ENCODE measurements around the gene MAP1LC3C.
"Not testable (repeated sequence)": the region's sequence is repeated elsewhere in the genome, so short reads cannot be mapped to it uniquely, and the experiment has no call there.

Gene MAP1LC3C

DNA sequence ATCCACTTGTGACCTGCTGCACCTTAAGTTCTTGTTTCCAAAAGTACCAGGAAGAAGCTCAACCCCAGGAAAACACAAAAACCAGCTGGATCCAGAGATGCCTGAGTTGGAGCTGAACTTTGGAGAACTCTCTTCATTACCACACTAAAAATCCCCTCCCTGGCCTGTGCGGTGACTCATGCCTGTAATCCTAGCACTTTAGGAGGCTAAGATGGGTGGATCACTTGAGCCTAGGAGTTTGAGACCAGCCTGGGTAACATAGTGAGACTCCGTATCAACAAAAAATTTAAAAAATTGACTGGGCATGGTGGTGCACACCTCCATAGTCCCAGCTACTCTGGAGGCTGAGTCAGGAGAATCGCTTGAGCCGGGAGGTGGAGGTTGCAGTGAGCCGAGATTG lies 6.2 kb downstream of the MAP1LC3C start:
- no peak for DNase-seq (ENCODE audit: low spot score)

DNA sequence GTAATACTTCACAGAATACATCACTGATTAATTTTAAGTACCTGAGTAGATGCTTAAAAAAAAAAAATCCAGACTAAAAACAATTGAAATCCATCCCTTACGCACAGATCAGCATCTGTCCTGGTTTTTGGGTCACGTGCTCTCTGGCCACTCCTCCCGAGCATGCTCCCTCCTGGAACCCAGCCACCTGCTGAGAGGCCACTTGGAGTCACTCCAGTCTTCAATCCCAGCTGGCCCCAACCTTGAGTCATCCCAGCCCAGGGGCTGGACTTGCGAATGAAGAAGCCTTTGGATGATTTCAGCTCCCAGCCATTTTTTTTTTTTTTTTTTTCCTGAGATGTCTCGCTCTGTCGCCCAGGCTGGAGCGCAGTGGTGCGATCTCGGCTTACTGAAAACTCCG lies 8.9 kb downstream of the MAP1LC3C start:
- DNase-seq (ENCODE audit: low spot score) = peak; percentile 73

DNA sequence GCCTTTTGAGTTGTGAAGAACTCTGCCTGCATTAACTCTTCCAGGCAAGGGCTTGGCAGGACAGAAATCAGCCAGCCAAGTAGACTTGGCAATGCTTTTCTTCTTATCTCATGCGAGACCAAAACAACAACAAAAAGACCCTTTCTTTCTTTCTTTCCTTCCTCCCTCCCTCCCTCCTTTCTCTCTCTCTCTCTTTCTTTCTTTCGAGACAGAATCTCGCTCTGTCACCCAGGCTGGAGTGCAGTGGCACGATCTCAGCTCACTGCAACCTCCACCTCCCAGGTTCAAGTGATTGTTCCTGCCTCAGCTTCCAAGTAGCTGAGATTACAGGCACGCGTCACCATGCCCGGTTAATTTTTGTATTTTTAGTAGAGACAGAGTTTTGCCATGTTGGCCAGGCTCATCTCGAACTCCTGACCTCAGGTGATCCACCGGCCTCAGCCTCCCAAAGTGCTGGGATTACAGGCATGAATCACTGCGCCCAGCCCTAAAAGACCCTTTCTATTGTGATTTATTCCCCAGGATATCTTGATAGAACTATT lies 10.4 kb downstream of the MAP1LC3C start:
- not testable (repeated sequence) for DNase-seq (ENCODE audit: low spot score)

DNA sequence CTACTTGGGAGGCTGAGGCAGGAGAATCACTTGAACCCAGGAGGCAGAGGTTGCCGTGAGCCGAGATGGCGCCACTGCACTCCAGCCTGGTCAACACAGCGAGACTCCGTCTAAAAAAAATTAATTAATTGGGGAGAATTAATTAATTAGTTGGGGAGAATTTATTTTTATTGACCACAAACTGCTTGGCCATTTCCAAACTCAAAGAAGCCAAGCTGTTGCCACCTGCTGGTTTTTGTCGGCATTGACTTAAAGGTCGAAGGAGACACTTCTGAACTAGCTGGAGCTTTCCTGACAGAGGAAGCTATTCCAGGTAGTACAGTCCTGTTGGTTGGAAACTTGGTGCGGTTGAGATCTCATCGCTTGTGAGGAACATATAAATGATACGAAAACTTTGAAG lies 13.1 kb downstream of the MAP1LC3C start:
- peak; percentile 86 for DNase-seq (ENCODE audit: low spot score)

DNA sequence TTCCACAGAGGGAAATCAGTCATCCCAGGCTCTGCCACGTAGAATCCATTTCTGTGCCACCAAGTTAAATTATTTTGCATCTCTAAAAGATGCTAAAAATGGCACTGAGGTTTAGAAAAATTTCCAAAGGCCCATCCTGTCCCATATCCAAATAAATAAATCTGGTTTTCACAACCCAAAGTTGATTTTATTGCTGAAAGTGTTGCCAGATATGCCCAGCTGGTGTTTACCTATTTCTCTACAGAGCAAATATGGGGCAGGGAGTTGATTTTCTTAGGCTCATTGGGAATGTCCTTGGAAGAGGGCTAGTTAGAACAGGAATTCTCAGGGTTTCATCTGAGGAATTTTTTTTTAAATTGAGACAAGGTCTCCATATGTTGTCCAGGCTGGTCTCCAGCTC lies 19.0 kb downstream of the MAP1LC3C start:
- no peak for DNase-seq (ENCODE audit: low spot score)

DNA sequence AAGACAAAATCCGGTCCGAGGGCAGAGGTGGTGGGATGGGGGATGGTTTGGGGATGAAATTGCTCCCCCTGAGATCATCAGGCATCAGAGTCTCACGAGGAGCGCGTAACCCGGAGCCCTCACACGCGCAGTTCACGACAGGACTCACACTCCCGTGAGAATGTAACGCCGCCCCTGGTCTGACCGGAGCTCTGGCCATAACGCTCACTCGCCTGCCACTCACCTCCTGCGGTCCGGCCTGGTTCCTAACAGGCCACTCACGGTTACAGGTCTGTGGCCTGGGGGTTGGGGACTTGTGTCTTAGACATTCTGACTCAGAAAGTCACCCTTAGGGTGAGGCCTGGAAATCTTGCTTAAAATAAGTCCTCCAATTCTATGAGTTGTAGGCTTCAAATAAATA lies 19.8 kb downstream of the MAP1LC3C start:
- no peak for DNase-seq (ENCODE audit: low spot score)

DNA sequence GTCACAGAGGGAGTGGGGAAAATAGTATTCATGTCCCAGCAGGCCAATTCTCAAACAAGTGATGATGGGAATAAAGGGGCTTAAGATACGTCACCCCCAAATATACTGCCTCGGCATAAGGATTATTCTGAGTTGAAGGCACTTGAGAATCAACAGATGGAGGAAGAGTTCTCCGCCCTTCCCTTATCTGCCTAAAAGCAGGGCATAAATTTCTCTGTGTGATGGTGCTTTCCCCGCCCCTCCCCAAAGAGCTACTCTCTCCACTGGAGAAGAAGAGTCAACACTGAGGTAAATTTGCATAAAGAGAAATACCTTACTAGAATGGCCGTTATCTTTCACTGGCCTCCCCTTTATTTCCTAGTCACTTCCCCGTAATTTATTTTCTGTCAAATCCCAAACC lies 22.7 kb downstream of the MAP1LC3C start:
- DNase-seq (ENCODE audit: low spot score) = no peak

DNA sequence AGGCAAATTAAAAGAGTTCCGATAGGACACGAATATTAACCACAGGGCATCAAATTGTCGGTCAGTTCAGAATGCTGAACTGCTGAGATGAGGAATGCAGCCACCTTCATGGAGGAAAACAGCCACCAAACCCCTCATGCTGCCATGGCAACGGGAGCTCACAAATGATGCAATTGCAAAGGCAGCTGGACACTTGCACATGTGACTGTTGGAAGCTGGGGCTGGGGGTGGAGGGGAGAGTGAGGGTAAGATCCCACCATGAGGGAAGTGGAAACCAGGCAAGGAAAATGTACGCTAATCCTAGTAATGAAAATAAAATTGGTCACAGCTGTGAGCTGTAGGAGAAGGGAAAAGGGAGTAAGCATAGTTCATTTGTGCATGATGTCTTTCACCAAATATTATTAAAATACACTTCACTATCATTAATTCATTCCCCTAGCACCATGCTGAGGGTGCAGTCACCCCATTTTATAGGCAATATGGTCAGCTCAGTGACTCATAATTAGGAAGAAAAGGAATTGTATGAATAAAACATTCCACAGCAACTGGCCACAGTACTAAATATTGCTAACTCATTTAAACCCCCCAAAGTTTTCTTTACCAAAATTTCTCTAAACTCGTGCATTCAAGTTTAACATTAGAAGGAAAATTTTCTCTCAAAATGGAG lies 26.1 kb downstream of the MAP1LC3C start:
- DNase-seq (ENCODE audit: low spot score) = no peak

DNA sequence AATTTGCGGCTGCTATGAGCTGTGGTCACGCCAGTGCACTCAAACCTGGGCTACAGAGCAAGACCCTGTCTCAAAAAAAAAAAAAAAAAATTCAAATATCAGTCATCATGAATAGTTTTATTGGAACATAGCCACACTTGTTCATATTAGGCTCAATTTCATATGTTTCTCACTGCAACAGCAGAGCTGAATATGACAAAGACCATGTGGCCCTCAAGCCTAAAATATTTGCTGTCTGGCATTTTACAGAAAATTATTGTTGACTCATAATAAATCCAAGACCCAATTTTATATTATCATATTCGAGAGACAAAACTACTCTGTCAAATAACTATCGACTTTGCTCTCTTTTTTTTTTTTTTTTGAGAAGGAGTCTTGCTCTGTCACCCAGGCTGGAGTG lies 30.3 kb downstream of the MAP1LC3C start:
- DNase-seq (ENCODE audit: low spot score) = no peak

DNA sequence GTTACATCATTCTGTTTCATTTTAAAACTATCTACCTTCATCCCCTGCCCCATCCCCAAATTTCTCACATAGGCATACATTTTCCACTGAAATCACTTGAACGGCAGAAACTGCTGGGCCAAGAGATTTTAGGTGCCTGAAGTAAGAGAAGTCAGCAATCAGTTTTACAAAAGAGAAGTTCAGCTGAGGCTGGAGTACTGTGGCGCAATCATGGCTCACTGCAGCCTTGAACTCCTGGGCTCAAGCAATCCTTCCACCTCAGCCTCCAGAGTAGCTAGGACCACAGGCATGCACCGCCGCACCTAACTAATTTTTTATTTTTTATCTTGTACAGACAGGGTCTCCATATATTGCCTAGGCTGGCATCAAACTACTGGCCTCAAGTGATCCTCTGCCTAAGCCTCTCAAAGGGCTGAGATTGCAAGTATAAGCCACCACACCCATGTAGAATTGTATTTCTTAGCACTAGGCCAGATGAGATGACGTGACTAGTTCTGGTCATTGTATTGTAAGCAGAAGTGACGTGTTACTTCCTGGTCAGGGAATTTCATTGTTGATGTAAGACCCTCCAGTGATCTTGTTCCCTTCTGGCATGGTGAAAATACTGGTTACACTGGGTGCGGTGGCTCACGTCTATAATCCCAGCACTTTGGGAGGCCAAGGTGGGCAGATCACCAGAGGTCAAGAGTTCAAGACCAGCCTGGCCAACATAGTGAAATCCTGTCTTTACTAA lies 34.2 kb downstream of the MAP1LC3C start:
- DNase-seq (ENCODE audit: low spot score) = no peak

DNA sequence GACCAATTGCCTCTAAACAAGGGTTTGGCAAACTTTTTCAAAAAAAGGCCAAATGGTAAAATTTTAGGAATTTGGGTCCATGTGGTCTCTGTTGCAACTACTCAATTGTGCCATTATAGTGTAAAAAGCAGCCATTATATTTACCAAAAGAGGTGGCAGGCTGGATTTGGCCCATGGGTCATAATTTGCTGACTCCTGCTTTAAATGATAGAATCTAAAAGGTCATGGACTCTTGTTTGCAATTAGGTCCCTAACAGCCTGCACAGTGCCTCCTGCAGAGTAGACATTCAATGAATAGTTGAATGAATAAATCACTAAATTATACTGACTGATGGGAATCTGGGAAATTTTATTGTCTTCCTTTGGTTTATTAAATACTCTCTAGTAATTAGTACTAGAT lies 35.2 kb downstream of the MAP1LC3C start:
- no peak for DNase-seq (ENCODE audit: low spot score)

DNA sequence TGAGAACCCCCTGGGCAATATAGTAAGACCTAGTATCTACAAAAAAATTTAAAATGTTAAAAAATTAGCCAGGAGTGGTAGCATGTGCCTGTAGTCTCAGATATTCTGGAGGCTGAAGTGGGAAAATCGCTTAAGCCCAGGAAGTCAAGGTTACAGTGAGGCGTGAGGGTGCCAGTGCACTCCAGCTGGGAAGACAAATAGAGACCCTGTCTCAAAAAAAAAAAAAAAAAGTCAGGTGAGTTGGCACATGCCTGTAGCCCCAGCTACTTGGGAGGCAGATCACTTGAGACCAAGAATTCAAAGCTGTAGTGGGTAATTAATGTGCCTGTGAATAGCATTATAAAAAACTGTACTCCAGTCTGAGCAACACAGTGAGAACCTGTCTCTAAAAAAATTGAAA lies 36.7 kb downstream of the MAP1LC3C start:
- no peak for DNase-seq (ENCODE audit: low spot score)

DNA sequence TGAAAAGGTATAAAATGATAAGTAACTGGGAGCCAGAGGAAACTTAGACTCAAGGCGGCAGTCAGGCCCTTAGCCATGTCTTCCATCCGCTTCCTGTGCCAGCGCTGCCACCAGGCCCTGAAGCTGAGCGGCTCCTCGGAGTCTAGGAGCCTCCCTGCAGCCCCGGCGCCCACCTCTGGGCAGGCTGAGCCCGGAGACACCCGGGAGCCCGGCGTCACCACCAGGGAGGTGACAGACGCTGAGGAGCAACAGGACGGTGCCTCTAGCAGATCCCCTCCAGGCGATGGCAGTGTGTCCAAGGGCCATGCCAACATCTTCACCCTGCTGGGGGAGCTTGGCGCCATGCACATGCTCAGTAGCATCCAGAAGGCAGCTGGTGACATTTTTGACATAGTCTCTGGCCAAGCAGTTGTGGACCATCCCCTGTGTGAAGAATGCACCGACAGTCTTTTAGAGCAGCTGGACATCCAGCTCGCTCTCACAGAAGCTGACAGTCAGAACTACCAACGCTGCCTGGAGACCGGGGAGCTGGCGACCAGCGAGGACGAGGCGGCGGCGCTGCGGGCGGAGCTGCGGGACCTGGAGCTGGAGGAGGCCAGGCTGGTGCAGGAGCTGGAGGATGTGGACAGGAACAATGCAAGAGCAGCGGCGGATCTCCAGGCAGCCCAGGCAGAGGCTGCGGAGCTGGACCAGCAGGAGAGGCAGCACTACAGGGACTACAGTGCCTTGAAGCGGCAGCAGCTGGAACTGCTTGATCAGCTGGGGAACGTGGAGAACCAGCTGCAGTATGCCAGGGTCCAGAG lies 41.0 kb downstream of the MAP1LC3C start, which contains the start of gene BECN2:
Gene BECN2, plus strand, starts transcription at position 76 of the 803 bp plus-strand sequence. Its CDS starts 0 bp downstream, at position 76.
- no peak for DNase-seq (ENCODE audit: low spot score)

DNA sequence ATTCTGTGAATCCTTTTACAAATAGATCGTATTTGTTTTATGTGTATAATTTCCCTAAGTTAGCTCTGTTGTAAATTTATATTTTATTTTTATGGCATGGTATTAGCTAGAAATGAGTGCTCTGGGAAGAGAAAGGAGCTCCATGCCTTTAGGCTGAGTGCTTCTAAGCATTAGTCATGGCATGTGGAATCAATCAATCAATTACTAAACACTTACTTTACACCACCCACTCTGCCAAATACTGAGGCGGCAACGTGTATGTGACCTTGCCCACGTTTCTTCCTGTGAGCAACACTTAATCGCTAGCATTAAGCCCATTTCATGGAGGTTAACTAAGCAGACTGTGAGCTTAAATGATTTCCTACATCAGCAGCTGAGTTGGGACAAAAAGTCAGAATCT lies 48.5 kb downstream of the MAP1LC3C start:
- no peak for DNase-seq (ENCODE audit: low spot score)

DNA sequence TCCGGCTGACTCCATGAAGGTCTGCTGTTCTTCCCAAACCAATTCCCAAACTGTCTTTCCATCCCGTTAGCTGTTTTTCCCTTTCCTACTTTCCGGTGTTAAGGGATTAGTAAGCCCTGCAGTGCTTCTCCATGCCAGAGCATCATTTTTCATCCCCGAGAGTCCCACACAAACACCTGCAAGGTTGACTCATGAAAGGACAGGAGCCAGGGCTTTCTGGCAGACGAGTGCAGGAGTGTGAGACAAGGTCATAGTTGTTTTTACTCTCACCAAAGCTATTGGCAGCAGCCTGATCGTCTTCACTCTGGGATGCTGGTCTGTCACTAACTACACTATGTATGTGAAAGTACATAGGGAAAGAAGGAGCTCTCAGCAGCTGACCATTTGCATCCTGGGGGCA lies 51.5 kb downstream of the MAP1LC3C start:
- DNase-seq (ENCODE audit: low spot score) = no peak
